ENCODE measurements around the gene CSMD2.
"Not testable (repeated sequence)": the region's sequence is repeated elsewhere in the genome, so short reads cannot be mapped to it uniquely, and the experiment has no call there.

CSMD2 gene

DNA sequence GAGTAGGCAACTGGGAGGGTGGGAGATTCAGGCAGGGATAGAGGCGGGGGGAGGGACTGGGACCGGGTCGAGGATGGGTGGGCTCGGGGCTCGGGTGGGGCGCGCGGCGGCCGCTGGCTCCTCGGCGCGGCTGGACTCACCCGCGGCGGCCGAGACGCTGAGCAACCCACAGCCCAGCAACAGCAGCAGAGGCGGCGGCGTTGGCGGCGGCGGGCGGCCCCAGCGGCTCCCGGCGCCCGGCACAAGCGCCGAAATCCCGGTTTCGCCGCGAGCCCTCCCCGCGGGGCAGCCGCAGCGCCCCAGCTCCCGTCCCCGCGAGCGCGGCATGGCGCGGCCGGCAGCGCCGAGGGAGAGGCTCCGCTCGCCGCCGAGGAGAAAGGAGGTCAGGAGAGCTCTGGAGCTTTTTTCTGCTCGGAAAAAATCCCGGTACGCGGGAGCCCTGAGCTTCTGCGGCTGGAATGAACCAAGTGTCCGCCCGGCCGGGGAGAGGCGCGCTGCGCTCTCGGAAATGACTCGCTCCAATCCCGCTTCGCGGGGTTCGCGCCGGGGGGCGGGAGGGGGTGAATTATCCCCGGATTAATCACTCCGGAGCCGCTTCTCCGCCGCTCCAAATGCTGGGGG is at the start of gene CSMD2:
CSMD2 (minus strand) TSS at position 460 of the 621 bp plus-strand sequence; CDS start at position 327, 133 bp downstream.
- DNase-seq, result no peak

DNA sequence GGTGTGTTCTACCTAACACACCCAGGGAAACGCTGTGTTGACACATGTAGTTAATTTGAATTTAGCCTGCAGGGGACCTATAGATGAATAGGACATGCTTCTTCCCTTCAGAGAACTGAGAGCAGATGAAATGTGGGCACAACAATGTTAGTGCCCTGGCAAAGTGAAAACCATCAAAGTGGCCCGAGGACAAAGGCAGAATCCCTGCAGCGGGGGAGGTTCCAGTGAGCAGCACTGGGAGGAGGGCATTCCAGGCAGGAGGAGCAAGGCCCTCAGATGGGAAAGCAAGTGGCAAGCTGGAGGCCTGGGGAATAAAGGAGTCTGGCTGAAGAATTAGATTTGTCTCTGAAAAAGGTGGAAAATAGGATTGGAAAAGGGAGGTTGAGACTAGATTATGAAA is 48.9 kb upstream of the CSMD2 start:
- DNase-seq, result no peak

DNA sequence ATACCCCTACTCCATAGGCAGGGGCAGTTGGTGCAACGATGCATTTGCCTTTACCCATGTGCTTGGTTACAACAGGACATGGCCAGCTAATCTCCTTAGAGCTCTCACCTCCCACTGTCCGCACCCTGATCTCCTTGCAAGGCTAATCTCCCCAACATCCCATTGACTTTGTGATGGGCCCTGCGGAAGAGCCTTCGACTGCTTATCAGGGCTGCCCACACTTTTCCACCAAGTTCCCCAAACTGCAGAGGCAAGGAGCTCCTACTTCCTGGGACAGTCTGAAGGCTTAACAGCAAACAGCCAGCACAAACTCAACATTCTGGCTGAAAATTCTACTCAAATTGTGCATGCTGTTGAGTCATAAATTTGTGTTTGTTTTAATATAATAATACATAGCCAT is 47.6 kb upstream of the CSMD2 start:
- DNase-seq, result no peak

DNA sequence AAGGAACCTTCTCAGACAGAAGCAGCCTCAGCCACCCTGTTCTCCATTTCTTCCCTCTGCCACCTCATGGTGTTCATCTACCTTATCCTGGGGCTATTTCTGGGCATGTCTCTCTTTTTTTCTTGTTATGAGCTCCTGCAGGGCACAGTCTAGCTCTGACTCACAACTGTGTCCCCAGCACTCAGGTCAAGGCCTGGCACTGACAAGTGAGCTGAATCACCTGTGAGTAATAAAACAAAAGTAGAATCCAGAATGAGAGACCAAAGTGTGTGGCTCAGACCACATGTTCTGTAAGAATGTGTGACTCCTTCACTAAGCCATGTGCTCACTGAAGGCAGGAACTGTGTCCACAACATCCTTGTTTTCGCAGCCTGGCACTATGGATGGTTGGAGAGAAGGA is 34.9 kb upstream of the CSMD2 start:
- DNase-seq, result no peak

DNA sequence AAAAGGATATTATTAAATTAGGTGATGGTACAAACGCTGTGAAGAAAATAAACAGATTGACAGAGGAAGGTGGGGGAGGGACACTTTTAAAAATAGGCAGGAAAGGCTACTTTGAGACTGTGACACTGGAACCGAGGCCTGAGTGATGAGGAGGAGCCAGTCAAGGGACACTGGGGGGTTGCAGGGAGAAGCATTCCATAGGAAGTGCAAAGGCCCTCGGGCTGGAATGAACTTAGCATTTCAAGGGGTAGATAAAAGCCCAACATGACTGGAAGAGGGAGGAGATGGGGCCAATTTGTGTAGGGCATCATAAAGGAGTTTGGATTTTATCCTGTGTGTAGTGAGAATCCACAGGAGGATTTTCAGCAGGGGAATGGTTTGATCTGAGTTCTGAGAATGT is 27.6 kb upstream of the CSMD2 start:
- DNase-seq, result no peak

DNA sequence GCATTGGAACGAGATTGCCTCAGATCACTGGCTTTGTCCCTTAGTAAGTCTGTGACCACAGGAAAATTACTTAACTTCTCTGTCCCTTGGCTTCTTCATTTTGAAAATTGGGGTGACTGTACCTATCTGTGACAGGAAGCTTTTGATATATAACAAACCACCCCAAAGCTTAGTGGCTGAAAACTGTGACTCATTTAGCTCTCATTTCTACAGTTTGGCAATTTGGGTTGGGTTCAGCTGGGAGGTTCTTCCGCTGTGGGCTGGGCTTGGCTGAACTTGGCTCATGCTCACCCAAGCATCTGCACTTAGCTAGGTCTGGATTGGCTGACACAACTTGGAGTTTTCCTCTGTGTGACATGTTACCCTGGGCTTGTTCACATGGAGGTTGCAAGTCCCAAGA is 25.7 kb upstream of the CSMD2 start:
- no peak for DNase-seq

DNA sequence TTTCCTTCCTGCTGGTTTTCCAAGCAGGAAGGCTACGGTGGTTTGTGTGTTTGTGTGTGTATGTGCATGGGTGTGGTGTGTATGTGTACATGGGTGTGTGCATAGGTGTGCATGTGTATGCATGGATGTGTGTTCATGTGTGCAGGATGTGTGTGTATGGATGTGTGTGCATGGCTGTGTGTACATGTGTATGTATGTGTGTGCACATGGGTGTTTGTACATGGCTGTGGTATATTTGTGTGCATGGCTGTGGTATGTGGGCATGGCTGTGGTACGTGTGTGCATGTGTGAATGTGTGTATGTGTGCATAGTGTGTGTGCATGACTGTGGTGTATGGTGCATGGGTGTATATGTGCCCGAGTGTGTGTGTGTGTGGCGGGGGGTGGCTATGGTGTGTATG is 24.0 kb upstream of the CSMD2 start:
- no peak for DNase-seq

DNA sequence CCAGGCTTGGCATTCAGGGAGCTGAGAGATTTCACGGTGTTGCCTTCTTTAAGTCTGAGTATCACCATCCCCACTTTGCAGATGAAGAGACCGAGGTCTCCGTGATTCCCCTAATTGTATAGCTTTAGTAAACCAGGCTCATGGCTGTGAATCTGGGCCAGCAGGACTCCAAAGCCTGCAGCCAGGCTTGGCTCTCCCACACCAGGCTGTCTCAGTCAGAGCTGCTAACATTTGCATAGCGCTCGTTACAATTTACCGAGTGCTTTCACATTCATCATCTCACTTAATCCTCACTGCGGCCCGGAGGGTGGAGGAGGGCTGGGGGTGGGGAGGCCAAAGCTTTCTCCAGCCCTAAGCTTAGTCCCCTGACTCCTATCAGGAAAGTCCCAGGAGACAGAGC is 23.4 kb upstream of the CSMD2 start:
- no peak for DNase-seq

DNA sequence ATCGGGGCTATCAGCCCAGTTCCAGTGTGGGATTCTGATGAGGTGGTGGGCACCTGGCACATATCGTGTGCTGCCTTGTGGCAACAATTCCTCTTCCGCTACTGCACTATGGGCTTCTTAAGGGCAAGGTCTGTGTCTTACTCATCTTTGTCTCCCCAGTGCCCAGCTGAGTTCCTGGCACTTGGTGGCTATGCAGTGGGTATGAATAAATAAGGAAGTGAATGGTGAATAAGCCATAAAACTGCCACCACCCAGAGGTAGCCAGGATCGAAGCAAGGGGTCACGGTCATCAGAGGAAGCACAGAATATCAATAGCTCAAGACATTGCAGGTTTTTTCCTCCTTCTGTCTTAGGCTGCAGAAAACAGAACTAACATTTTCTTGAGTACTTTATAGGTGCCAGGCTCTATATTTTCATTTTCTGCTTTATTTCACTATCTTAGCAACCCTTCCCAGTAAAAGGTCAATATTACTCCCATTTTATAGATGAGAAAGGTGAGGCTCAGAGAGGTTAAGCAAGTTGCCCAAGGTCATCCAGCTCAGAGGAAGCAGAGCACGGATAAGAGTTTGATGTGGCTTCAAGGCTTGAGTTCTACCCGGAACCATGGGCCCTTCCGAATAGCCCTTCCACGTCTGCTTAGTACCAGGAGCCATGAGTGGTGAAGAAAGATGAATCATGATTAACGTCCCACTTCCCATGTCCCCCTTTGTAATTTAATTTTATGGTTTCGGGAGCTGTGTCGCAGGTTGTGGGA is 21.9 kb upstream of the CSMD2 start:
- DNase-seq, result no peak

DNA sequence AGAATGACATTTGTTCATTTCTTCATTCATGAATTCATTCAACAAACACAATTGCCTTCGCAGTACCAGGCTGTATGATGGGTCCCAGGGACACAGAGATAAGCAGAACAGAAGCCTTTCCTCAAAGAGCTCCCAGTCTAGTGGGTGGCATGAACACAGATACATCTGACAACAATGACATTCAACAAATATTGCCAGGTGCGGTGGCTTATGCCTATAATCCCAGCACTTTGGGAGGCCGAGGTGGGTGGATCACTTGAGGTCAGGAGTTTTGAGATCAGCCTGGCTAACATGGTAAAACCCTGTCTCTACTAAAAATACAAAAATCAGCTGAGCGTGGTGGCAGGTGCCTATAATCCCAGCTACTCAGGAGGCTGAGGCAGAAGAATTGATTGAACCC is 18.4 kb upstream of the CSMD2 start:
- not testable (repeated sequence) for DNase-seq

DNA sequence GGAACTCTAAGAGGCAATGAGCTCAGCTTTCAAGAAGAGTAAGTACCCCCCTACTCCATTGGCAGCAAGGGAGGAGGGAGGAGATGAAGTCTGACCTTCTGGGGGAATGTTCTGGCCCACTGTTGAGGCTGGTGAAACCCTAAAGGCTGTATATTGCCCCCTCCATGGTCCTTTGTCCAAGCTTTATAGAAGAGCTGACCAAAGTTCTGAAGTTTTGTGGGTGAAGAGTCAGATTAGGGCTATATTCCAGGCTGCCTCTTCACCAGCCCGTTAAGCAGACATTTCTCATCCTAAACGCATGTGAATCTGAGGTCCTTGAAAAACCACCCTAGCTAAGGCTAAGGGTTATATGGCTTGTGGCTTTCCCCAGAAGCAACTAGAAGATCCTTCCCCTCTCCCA is 13.0 kb upstream of the CSMD2 start:
- DNase-seq, result no peak

DNA sequence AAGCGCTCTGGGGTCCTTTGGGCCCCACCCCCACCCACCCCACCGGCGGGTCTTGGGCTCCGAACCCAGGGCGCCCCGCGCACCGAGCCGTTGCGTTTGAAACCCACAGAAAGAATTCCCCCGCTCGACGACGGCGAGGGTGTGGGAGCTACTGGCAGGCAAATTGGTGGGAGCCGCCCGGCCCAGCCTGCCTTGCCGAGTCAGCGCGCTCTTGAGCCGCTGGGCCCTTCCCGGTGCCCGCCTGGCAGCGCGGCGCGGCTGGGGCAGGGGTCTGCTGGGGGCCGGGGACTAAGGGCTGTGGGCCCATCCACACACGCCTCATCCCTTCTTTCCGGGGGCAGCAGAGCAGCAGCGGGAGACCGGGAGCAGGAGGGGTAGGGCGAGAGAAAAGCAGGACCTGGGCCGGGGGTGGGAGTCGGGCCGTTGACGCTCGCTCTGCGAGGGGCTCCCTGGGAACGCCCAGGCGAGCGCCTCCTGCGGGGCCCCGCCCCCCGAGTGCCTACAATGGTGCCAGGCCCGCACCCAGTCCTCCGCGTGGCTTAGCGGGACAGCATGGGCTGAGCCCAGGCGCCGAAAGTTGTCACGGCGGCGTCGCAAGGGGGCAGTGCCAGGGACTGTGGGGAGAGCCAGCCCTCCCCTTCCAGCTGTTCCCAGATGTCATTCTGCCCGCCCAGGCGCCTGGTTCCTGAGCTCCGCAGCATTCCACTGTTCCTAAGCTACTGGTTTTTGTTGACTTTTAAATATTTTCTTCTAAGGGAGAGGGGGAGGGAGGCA is 12.0 kb upstream of the CSMD2 start, which contains the start of gene C1orf94:
C1orf94 (plus strand) TSS at position 78 of the 774 bp plus-strand sequence. CDS start 883 bp downstream, outside the sequence.
- no peak for DNase-seq

DNA sequence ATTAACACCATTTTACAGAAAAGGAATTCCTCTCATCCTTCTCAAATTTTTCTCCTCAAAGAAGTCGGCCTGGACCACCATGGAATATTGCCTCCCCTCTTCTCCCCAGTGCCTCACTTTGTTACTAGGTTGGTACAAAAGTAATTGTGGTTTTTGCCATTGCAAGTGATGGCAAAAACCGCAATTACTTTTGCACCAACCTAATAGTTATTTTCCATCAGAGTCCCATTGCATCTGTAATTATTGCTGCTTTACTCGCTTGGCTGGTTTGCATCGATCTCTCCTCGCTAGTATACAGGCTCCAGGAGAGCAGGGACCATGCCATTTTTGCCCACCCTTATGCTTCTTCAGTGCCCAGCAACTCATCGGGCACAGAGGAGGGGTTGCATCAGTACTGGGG is 10.7 kb upstream of the CSMD2 start:
- DNase-seq, result no peak

DNA sequence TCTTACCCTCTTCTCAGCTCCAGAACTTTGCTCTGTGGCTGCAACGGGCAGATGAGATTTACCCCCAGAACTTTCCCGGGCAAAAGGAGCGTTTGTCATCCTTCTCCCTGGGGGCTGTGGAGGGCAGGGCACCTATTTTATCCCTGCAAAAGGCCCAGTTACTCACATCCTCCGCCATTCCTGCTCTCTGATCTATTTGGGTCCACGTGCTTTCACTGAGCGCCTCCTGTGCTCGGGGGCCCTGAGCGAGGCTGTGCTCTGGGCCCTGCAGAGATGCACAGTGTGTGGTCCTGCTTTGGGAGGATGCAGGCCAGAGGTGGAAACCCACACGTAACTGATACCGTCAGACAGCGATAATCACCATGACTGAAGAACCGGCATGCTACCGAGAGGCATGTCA is 2.4 kb upstream of the CSMD2 start:
- DNase-seq, result no peak

DNA sequence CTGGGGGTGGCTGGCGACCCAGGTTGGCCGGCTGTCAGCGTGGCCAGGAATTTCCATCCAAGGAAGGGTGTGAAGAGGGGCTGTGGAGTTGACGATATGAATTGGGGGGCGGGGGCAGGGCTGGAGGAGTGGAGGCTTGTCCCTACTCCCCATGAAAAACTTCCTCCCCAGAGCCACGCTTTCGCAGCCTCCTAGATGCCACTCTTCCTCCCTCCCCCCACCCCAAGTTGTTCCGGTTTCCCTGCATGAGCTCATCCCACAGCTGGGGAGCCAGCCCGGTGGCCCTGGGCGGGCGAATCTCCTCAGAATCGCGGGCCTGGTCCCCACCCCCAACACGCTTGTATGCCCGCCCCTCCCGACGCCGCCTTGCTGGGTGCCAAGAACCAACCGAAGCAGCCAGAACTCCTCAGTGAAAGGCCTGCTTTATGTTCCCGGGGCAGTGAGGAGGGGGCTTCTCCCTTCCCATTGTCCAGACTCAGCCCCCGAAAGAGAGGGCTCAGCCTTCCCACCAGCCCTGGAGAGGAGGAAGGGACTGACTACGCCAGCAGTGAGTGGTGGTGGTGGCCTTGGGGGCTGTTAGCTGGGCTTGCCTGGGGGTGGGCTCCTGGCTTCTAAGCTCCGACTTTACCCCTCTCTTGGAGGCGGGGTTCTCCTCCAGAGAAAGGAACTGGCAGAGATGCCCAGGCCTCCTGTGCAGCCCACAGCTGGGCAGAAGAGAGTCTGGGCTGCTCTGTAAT is 1.8 kb upstream of the CSMD2 start:
- DNase-seq, result no peak

DNA sequence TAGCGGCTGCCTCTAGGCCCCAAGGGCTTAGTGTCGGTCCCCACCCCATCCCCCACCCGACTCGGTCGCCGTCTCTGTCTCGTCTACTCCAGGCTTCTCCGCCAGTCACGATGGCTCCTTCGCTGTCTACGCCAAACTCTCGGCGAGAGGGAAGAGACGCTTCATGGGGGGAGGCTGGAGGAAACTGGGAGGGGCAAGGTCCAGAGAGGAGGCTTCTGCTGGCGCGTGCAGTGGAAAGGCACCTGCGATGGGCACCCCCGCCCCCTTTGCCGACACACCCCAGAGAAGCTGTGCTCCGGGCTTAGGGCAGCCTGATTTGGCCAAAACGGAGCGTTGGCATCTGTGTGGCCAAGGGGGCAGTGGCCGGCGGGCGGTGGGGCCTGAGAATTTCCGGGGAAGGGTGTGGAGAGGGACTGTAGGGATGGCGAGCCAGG is 1.2 kb upstream of the CSMD2 start:
- DNase-seq, result no peak

DNA sequence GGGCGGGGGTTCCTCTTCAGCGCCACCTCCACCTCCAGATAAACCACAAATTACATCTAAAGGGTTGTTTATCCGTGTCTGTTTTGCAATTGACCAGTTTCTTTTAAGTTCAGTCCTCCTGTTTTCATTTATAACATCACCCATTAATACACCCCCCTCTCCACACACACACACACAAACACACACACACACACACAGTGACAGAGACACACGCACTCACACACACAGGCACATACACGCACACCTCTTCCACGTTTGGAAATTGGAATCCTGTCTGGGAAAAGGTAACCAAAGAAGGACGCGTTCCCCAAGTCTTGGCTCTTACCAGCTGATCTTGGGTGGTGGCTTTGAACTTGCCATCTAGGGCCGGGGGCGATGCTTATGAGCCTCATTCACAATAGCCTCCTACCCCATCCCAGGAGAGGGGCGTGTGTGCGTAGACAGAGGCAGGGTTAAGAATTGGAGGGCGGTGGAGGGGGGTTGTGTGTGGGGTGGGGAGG is 442 bp upstream of the CSMD2 start:
- no peak for DNase-seq

DNA sequence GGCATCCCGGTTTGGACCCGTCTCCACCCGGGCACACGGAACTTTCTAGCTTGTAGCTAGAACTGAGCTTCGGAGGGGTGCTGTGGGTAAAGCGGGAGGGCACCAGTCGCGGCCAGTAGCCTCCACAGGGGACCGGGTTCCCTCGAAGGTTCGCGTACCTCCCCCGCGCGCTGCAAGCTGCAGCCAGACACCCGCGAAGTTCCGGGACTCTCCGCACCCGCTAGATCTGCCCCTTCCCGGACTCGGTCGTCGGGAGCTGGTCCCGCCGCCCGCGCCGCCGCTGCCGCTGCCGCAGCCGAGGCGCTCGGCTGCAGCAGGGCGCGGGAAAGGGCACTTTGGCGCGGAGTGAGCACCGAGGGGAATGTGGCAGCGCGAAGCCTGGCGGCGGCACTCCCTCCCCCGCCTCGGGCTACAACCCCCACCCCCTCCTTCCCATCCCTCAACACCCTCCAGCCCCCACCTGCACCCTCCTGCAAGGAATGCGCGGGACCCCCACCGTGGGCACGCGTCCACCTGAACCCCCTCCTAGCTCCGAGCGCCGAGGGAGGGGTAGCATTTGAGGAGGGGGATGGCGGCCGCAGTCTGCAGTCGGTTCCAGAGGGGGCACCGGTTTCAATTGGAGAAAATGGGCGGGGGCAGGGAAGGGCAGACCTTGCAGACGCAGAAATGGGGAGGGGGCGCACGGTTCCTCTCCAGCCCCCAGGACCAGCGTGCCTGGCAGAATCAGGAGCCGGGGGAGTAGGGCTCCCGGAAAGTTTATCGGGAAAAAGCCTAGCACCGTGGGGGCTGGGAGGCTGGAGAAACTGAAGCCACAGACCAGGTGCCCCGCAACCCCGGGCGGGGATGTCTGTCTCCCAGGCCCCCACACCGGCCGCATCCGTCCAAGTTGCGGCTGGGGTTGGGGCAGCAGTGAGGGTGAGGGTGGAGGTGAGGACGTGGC is 968 bp downstream of the CSMD2 start:
- no peak for DNase-seq

DNA sequence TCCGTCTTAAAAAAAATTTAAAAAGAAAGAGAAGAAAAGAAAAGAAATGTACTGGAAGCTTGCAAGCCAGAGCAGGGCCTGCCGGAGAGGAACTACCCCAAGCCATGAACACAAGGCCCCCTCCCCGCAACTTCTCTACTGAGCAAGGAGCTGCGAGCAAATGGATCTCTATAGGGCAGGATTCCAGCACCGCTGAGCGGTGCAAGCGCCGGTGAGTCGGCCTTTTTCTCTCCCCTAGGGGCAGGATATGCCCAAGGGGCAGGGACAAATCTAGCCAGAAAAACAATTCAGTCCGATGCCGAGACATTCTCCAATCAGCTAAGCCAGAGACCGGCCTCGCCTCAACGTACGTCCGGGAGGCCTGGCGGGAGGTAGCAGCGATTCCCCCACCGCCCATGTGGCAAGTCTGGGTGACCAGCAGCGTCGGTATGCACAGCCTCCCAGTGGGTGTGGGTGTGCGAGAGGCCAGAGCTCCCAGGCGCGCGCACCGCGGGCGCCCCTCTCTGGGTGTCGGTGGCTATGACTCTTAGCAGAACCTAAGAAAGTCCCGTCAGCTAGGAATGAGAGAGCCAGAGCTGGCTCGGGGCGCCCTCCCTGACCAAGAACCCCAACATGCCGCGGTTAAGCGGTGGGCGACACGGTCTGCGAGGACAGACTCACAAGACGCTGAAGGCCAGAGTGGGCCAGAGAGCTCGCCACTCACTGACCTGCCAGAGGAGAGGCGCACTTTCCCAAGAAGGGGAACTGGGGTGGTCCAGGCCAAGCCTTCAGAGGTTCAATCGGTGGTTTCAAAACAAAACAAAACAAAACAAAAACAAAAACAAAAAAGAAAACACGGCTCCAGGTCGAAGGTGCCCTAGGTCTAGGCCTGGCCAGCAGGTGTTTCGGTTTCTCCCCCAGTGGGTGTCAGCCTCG is 1.9 kb downstream of the CSMD2 start:
- DNase-seq, result no peak

DNA sequence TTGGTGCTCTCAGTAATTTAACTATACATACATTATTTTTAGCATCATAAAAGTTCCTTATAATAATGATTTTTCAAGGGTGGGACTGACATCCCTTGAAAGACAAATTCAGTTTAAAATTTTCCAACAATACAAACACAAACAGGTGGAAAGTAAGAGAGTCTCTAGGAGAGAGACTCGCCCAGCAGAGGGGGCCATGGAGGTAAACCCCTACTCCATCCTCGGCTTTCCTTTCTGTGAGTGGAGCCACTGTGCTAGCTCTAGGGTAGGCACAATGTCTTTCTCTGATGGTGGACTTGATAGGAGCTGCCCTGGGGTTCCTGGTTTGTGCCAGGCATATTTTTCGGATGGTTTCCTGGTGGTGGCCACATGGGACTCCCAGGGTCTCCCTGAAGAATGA is 8.3 kb downstream of the CSMD2 start:
- no peak for DNase-seq

DNA sequence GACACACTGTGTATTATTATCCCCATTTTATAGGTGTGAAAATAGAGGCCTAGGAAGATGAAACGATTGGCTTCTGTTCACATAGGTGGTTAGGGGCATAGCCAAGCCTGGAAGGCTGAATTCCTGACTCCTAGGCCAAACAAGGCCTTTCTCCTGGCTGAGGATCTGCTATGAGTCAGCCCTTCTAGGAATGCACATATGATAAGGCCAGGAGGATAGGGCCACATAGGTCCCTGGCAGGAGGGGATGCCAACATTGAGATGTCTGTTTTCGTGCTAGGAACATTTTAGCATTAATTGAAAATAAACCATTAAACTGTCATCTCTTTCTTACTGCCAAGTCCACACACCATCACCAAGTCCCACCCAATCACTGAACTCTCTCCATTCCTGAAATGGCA is 9.2 kb downstream of the CSMD2 start:
- no peak for DNase-seq

Measured in stimulated activated CD4-positive, alpha-beta T cell treated with anti-CD3 and anti-CD28 coated beads, Interleukin-4, amount 100 ng/mL, for 4 hours (primary cell).